Prostate gland (tissue), 2 donors: ENCODE data around the gene TAF8. TPM values are rescaled to one million over a fixed set of nuclear protein-coding genes. Genes with fewer than 3 reads are reported as not detected.

Experiments
- DNase-seq: peaks from one replicate; pipeline ENCODE4 v3.0.0-alpha.2; 2019; ENCODE audit warnings: low spot score
- H3K27ac ChIP-seq, 2 donors: fragments of 200-600 bp; sonication (generic); 2 replicates each; pipeline ENCODE4 v1.5.1; 2017 to 2019
- H3K27me3 ChIP-seq: fragments of 200-600 bp; sonication (generic); replicated peaks from 2 replicates; pipeline ENCODE4 v1.5.1; 2019; ENCODE audit not compliant: insufficient read depth
- H3K36me3 ChIP-seq, 2 donors: fragments of 200-600 bp; sonication (generic); 1 replicate in 1 of 2; 2 replicates in 1 of 2; pipeline versions ENCODE4 v1.5.1 to v1.8.1; 2017 to 2019
- H3K4me1 ChIP-seq: fragments of 200-600 bp; sonication (generic); replicated peaks from 2 replicates; pipeline ENCODE4 v1.5.1; 2019
- H3K4me3 ChIP-seq, 2 donors: fragments of 200-600 bp; sonication (generic); 2 replicates each; pipeline ENCODE4 v1.5.1; 2017 to 2019
- H3K9me3 ChIP-seq: fragments of 200-600 bp; sonication (generic); 2 replicates; pipeline ENCODE4 v1.5.1; 2017
- POLR2A ChIP-seq: fragments of 450-650 bp; IDR thresholded peaks from one replicate; pipeline ENCODE4 v1.6.1; 2016; ENCODE audit warnings: antibody characterized with exemption, mild to moderate bottlenecking
- POLR2AphosphoS5 ChIP-seq: sonication (generic); formaldehyde crosslinking; IDR thresholded peaks from one replicate; pipeline ENCODE4 v1.6.1; 2017; ENCODE audit warnings: antibody characterized with exemption
- WGBS: methylation state at CpG from one replicate; pipeline ENCODE4 v1.1.5; 2018; 5-methylcytosine and 5-hydroxymethylcytosine counted together
- intact Hi-C: fragments of 100-400 bp; cut with DNase I; formaldehyde crosslinking; loops from one replicate; pipeline ENCODE4 v1.14.2; 2022
- total RNA-seq, 2 donors: library from RNA; depleted of rRNA; stranded (reverse); fragments of >200 nt; gene quantifications; one replicate each; pipeline ENCODE4 v1.1.0, GENCODE V29; 2016
- TF ChIP-seq, protein P1 (sequence below), 4 experiments: fragments of 200-600 bp in 2 of 4; fragments of 450-650 bp in 2 of 4; sonication (generic) in 2 of 4; IDR thresholded peaks; 1 replicate in 3 of 4; 2 replicates in 1 of 4; pipeline ENCODE4 v1.5.1; 2016 to 2019; ENCODE audit warnings: antibody characterized with exemption in 4 of 4, mild to moderate bottlenecking in 2 of 4, moderate library complexity in 2 of 4

Gene TAF8
- total RNA-seq, 2 donors from 2014 or later, result 35.4 to 42.5 TPM

DNA sequence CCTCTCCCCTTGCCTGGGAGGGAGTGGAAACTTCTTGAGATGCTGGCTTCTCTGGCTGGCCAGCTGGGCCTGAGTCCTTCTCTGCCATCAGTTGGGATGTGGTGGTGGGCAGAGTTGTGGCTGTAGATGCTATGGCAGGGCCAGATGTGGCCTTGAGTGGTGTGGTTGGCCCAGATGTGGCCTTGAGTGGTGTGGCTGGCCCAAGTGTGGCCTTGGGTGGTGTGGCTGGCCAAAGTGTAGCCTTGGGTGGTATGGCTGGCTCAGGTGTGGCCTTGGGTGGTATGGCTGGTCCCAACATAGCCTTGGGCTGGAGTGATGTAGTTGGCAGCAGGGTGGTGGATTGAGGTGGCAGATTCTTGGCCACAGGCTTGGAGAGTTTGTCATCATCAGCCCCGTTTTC lies 55.4 kb downstream of the TAF8 start:
- peaks cover 14% of the 10 kb centered on the region for H3K4me1 ChIP-seq
- H3K27me3 ChIP-seq, result no peaks in the 10 kb centered on the region
- WGBS, result 82% methylated on average over 1 of the region's 1 CpG
- intact Hi-C loops, result no loop called here
- no peaks in the 10 kb centered on the region for H3K36me3 ChIP-seq
- no peak for TF ChIP-seq POLR2A
- TF ChIP-seq, protein P1, sequence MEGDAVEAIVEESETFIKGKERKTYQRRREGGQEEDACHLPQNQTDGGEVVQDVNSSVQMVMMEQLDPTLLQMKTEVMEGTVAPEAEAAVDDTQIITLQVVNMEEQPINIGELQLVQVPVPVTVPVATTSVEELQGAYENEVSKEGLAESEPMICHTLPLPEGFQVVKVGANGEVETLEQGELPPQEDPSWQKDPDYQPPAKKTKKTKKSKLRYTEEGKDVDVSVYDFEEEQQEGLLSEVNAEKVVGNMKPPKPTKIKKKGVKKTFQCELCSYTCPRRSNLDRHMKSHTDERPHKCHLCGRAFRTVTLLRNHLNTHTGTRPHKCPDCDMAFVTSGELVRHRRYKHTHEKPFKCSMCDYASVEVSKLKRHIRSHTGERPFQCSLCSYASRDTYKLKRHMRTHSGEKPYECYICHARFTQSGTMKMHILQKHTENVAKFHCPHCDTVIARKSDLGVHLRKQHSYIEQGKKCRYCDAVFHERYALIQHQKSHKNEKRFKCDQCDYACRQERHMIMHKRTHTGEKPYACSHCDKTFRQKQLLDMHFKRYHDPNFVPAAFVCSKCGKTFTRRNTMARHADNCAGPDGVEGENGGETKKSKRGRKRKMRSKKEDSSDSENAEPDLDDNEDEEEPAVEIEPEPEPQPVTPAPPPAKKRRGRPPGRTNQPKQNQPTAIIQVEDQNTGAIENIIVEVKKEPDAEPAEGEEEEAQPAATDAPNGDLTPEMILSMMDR (IDR thresholded peaks at IDR 0.05), result no peak
- TF ChIP-seq POLR2AphosphoS5, result no peak
- H3K27ac ChIP-seq, result peak overlapping the region in 1 of 2 donors; percentile 76
- no peak for DNase-seq
- no peak overlapping the region for H3K4me3 ChIP-seq
- H3K9me3 ChIP-seq, result no peaks in the 10 kb centered on the region

- peak overlapping the region in 1 of 2 donors; percentile 76 for H3K27ac ChIP-seq
- no peak for TF ChIP-seq POLR2AphosphoS5
- TF ChIP-seq POLR2A, result no peak
- 83% methylated on average over 18 of the region's 19 CpGs for WGBS
- no peaks in the 10 kb centered on the region for H3K36me3 ChIP-seq
- no peak overlapping the region for H3K4me3 ChIP-seq
- no peaks in the 10 kb centered on the region for H3K27me3 ChIP-seq
- peaks cover 16% of the 10 kb centered on the region for H3K4me1 ChIP-seq
- intact Hi-C loops, result no loop called here
- DNase-seq, result no peak
- H3K9me3 ChIP-seq, result no peaks in the 10 kb centered on the region
Measured at GRCh38 chr6:42106112-42107023, 56.0 kb downstream of the TAF8 start.

- H3K36me3 ChIP-seq, result no peaks in the 10 kb centered on the region
- intact Hi-C loops, result no loop called here
- WGBS, result 98% methylated on average over 2 of the region's 2 CpGs
Measured at GRCh38 chr6:42108071-42108470, 57.7 kb downstream of the TAF8 start.

DNA sequence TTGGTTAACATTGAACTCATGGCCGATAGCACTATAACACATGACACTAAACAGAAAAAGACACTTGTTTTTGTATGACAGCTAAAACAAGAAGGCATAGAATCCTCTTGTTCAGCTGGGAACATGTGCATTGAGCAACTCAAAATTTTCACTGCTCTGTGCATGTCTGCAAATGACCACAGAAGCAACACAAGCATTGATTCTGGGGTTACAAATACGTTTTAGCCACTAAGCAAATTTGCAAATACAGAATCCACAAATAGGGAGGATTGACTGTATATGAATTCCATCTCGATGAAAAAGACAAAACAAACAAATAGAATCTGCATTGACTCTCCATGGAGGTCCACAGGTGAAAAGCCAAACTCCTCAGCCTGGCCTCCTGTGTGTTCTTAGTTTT lies 60.4 kb downstream of the TAF8 start:
- Histone ChIP-seq H3K4me1 (peaks cover 4% of the 10 kb centered on the region), H3K9me3 (no peaks in the 10 kb centered on the region), H3K27me3 (no peaks in the 10 kb centered on the region), H3K27ac (no peak overlapping the region), H3K4me3 (no peak overlapping the region), H3K36me3 (no peaks in the 10 kb centered on the region)
- no peak for TF ChIP-seq POLR2AphosphoS5
- WGBS, result 74% methylated on average over 3 of the region's 3 CpGs
- intact Hi-C loops, result no loop called here
- DNase-seq, result no peak

More at GRCh38 chr6:42108071-42108470, 57.7 kb downstream of the TAF8 start:
- Histone ChIP-seq H3K9me3 (no peaks in the 10 kb centered on the region), H3K4me1 (peaks cover 18% of the 10 kb centered on the region), H3K27me3 (no peaks in the 10 kb centered on the region), H3K4me3 (no peak overlapping the region), H3K27ac (no peak overlapping the region)
- no peak for DNase-seq
- TF ChIP-seq POLR2A, result no peak
- TF ChIP-seq, protein P1 (IDR thresholded peaks at IDR 0.05), result no peak
- TF ChIP-seq POLR2AphosphoS5, result no peak

DNA sequence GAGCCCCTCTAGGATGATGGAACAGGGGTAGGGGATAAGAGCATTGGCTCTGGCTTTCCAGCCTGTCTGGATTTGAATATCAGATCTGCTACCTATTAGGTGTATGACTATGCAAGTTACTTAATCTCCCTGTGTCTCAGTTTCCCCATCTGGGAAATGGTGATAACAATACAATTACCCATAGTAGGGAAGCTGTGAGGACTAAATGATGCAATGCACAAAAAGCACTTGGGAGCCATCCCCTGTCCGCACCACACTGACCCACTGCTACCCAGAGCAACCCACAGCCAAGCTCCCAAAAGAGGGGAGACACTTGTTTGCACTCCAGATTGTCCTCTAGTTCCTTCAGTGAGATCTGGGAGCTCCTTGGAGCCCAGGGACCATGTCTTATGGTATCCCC lies 62.0 kb downstream of the TAF8 start:
- TF ChIP-seq, protein P1 (IDR thresholded peaks at IDR 0.05), result no peak
- no peak for TF ChIP-seq POLR2AphosphoS5
- no peak for TF ChIP-seq POLR2A
- Histone ChIP-seq H3K9me3 (no peaks in the 10 kb centered on the region), H3K27ac (no peak overlapping the region), H3K4me3 (no peak overlapping the region), H3K27me3 (no peaks in the 10 kb centered on the region), H3K4me1 (peaks cover 7% of the 10 kb centered on the region), H3K36me3 (no peaks in the 10 kb centered on the region)
- DNase-seq, result no peak
- 85% methylated on average over 1 of the region's 1 CpG for WGBS
- intact Hi-C loops, result no loop called here
